Measurements from ENCODE around the gene CKS2. TPM values are rescaled to one million over a fixed set of nuclear protein-coding genes. Genes with fewer than 3 reads are reported as not detected.
A peak's percentile ranks its signal among the peaks of the same experiment; 100 is the strongest.
"Not testable (repeated sequence)": the region's sequence is repeated elsewhere in the genome, so short reads cannot be mapped to it uniquely, and the experiment has no call there.

Gene CKS2
- total RNA-seq, 1 donor from 2014 or later = 10.6 TPM

DNA sequence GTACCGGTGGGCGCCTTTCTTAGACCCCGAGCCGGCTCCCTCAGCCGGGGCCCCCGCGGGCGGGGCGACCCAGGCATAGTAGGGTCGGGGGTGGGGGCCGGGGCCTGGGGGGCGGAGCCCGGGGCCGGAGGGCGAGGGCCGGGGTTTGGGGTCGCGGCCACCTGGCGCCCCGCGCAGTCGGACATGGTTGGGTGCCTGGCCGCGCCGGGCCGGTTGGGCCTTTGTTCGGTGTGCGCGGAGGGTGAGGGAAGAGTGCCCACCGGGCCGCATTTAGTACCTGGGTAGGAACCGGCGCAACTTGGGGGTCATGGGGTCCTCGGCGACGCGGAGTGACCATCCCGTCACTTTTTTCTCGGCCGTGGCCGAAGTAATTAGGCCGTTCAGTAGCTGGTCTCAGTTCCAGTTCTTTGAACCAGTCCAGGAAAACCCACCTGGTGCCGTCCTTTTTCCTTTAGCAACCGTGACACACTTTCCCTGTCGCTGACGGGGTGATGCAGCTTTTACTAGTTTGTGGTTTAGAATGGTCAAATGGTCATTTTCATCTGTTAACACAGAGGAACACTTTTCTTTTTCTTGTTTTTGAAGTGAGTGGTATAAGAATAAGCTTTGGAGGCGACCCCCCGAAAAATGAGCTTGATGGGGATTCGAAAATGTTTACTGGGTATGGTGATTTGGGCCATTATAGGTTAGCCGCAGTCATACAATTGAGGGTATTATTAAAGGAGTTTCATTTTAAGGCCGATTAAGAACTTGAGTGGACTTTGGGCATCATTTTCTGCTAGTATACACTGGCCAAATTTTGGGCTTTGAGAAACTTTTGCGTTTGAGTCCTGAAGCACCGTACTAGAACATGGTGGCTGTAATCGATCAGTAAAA lies 589 bp downstream of the CKS2 start:
- no peak for DNase-seq (ENCODE audit: low spot score)

DNA sequence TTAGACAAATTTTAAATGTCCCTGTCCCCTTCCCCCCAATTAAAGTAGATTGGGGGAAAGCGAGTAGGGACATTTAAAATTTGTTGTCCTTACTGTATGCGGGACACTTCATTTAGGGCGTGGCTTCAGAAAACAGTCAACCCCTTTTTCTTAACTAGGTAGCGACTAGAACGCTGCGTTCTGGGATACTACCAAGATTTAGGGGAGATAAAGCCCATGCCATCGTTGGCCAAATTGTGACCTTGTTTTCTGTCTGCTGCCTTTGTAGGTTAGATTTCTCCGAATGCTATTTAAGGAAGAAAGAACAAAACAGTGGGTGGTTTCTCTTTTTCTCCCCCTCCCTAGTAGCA lies 1.2 kb downstream of the CKS2 start:
- no peak for DNase-seq (ENCODE audit: low spot score)

DNA sequence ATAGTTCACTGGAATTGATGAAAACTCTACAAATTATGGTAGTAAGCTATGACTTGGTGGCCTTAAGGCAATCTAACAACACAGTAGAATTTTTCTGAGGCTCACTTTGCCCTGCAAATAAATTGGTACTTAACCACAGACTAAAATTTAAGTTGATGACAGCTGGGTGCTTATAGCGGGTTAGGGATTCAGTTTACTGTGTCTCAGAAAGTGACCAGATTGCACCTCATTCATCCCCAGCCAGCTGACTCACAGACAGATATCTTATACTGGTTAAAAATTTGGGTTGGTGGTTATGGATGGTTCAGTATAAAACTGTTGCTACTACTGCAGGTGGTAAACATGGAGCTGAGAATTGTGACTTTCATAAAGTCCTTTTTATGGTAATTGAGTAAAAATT lies 2.8 kb downstream of the CKS2 start:
- no peak for DNase-seq (ENCODE audit: low spot score)

DNA sequence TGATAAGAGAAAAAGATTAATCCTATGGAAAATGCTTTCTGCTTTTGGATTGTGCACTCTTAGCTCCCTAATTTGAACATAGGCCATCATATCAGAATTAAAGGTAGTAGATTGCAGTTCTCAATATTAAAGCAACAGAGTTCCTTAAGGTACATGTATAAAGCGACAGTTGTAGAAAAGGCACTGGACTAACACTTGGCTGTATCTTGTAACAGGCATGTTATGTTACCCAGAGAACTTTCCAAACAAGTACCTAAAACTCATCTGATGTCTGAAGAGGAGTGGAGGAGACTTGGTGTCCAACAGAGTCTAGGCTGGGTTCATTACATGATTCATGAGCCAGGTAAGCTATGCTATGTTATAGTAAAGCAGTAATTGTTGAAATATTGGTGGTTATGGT lies 4.0 kb downstream of the CKS2 start:
- DNase-seq (ENCODE audit: low spot score) = no peak

DNA sequence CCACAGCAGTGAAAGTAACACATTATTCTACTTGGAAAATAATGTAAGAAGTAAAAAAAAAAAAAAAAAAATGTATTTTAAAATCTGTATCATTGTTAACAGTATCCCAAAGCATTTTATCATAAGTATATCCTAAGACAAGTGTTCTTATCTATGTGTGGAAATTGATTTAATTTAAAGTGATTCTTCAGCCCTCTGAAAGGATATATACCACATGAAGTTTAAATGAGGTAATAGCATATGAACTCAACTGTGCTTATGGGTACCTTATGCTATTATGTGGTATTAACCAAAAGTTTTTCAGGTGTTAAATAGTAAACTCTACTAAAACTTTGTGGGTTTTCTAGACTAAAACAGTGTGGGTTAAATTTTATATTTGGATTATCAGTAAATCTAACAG lies 4.5 kb downstream of the CKS2 start:
- DNase-seq (ENCODE audit: low spot score) = no peak

DNA sequence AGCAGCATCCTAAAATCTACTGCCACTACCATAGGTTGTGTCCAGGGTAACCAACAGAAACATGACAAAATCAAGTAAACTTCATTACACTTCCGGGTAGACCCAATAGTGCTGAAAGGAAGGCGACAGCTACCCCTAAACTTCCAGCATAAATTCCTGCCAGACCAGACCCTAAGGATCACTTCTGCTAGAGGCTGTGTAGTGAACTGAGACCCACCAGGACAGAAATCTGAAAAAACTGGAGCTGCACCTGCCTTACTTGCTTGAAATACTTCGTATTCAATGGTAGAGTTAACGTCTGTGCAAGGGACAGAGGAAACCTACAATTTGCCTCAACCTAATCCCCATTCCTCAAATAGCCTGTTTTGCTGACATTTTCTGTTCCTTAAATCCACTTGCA lies 6.3 kb downstream of the CKS2 start:
- DNase-seq (ENCODE audit: low spot score) = no peak

DNA sequence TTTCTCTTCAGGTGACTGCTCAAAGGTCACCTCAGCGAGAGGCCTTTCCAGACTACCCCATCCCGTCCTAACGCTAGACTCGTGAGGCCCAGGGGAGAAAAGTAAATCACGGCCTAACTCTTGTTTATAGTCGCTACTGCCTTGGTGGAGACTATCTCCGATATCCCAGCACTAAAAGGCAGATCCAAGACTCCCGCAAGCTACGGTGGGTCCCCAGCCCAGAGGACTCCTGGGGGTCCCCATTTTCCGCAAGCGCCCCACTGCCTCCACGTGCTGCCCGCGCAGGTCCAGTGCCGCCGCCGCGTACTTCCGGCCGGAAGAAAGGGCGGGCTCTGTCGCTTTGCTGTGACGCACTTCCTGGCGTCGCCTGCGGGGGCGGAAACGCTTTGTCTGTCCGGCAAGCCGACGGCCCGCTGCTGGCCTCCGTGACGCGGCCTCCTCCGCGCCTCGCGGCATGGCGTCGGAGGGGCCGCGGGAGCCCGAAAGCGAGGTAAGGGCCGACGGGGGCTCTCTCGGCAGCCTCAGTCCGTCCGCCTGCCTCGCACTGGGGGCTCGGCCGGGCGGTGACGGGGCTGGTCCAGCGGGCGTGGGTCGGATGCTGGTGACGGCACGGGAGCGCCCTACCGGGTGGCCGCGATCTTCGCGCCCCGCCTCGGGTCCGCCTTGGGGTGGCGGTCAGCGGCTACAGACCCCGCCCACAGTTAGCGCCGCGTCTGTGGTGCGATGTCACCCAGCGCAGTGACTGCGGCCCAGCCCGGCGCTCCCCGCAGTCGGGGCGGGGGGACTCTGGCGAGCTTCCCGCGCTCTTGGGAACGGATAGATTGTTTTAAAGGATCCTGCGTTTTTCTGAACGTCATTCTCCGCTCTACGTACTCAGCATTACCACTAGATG lies 7.4 kb downstream of the CKS2 start, which contains the start of gene SECISBP2:
SECISBP2 (plus strand) TSS at position 378 of the 892 bp plus-strand sequence; CDS start at position 455, 77 bp downstream.
- DNase-seq (ENCODE audit: low spot score) = peak; percentile 96

DNA sequence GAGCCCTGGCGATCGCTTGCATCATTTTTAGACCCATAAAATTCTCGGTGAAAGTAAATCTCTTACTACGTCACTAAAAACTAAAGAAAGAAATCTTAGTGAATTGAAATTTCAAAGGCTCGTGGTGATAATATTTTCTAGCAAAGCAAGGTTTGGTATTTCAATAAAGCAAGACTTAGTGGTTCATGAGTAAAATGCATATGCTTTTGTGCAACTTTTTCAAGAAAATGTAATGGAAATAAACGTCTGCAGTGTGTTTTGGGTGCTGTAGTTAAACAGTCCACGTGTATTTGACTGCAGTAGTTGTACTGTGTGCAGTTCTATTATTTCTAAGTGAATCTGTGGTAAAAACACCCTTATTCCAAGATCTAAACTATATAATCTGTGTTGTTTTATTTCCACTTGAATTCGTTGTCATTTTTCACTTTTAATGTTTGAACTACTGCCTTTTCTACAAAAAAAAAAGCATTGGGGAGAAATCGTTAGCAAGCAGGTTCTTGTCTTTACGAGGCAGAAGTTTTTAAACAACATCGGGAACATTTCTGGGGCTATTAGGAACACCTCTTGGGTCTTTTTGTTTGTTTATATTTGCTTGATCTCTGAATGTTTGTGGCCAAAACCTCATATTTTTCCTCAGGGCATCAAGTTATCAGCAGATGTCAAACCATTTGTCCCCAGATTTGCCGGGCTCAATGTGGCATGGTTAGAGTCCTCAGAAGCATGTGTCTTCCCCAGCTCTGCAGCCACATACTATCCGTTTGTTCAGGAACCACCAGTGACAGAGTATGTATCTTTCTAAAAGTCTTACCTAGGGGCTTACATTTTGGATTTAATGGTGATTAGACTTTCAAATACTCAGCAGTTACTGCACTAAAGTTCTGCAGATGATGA lies 8.3 kb downstream of the CKS2 start:
- no peak for DNase-seq (ENCODE audit: low spot score)

DNA sequence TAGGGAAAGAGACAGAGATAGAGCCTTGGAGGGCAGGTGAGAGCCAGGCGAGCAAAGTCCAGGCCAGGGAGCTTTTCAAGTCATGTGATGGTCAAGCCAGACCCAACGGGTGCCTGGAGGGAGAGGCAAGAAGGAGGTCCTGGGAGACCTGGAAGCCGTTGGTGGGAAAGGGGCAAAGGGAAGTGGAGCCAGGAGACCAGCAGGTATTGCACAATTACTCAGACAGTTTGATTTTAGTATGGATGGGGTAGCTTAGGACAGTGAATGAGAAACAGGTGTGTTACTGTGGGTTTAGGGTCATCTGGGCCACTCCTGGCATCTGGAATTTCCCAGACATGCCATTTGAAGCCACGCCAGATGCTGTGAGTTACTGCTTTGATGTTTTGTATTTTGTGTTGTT lies 12.4 kb downstream of the CKS2 start:
- DNase-seq (ENCODE audit: low spot score) = no peak

DNA sequence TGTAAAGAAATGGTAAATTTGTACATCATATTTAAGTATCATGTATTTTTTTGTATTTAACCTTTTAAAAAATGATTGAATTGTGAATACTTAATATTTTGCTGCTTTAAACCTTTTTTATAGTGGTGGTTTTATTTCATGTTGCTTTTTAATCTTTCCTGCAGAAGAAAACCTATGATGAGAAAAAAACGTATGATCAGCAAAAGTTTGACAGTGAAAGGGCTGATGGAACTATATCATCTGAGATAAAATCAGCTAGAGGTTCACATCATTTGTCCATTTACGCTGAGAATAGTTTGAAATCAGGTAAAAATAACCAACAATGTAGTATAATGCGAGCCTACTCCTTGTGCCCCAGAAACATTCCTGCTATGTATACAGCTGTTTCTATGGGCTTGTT lies 14.7 kb downstream of the CKS2 start:
- no peak for DNase-seq (ENCODE audit: low spot score)

DNA sequence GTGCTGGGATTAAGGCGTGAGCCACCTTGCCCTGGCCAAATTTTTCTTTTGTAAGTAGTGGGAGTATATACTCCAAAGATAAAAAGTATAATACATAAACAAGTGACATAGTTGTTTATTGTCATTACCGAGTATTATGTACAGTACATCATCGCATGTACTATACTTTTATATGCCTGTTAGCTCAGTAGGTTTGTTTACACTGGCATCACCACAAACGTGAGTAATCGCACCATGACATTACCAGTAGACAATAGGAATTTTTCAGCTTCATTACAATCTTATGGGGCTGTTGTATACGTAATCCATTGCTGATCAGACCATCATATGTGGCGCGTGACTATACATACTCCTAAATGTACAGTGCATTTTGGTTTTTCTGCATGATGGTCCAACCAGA lies 17.1 kb downstream of the CKS2 start:
- DNase-seq (ENCODE audit: low spot score) = no peak

DNA sequence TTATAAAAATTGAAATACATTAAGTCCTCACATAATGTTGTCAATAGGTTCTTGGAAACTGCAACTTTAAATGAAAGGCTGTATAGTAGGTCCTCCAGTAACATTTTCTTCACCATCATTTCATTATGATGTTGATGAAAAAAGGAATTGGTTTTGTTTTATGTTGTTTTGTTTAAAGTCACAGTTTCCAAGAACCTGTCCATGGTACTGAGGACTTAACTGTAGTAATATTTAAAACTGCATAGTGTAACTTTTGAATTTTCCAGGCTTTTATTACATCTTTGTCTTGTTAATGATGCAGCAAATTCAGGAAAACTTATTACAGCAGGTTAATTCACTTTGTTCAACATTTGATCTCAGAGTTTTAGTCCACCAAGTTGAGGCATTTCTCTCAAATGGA lies 18.9 kb downstream of the CKS2 start:
- no peak for DNase-seq (ENCODE audit: low spot score)

DNA sequence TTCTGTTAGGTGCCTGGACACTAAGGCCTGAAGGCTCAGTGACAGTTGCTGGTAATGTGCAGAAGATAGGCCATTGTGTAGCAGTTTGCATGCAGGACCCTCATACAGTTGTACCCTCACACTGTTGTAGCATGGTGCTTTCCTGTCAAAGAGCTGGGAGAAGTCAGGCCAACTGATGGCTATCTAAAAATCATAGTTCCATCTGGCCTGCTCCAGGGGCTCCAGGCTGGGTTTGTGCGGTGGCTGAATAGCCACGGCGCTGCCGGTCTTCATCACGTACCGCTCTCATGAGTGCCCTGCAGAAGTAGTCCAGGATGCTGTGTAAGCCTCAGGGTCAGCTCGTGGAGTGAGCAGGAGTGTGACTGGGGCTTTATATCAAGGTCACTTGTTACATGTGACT lies 19.5 kb downstream of the CKS2 start:
- DNase-seq (ENCODE audit: low spot score) = no peak

DNA sequence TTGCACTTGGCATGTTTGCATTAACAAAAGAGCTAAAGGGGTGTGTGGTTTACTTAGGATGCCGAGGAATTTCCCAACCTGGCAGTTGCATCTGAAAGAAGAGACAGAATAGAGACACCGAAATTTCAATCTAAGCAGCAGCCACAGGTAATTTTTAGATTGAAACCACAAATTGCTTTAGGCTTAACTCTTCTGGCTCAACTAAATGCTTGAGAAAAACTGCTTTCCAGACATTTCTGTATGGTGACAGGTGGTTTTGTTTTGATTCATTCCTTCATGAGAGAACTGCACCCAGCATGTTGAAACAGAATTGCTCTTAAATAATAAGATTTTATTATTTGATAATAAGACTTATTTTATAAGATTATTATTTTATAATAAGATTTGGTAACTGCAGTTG lies 28.8 kb downstream of the CKS2 start:
- no peak for DNase-seq (ENCODE audit: low spot score)

DNA sequence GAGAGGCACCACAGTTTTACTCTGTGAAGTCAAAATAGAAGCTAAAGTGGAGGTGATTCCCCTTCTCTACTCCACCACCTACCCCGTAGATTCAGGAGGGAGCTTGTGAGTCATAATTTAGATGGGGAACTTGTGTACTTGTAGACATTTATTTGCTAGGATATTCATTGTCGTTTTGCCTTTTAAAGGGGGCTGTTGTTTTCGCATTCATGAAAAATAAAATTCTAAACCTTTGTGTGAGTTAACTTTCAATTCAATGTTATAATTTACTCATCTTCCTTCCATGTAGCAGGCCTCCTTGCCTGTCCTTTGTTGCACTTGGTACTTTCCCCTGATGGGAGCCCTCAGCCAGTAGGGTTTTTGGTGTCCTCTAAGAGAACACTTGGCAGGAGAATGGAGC lies 29.3 kb downstream of the CKS2 start:
- DNase-seq (ENCODE audit: low spot score) = no peak

DNA sequence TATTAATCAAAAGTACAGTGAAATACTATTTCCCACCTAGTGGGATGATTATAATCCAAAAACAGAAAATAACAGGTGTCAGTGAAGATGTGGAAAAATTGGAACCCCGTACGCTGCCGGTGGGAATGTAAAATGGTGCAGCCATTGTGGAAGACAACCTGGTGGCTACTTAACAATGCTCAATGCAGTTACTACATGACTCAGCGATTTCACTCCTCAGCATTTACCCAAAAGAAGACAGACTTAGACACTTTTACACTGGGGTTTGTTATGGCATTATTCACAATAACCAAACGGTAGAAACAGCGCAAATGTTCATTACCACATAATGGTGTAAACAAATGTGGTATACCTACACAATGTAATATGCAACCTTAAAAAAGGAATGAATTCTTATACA lies 31.2 kb downstream of the CKS2 start:
- DNase-seq (ENCODE audit: low spot score) = no peak

DNA sequence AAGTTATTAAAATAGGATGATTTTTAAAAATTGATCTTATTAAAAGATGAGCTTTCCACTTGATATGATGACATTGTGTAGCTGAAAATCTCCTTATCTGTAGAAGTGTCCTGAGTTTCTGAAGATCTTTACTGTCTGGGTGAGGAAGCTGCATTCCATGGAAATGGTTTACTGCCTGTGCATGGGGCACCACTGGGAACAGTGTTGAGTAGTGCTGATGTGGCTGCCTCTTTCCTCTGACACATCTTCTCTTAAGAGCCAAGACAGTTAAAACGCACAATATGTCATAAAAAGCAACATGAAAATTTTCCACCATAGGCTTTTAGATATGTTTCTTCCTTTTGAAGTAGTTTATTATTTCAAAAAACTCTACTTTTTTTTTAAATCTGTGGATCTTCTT lies 32.0 kb downstream of the CKS2 start:
- DNase-seq (ENCODE audit: low spot score) = no peak

DNA sequence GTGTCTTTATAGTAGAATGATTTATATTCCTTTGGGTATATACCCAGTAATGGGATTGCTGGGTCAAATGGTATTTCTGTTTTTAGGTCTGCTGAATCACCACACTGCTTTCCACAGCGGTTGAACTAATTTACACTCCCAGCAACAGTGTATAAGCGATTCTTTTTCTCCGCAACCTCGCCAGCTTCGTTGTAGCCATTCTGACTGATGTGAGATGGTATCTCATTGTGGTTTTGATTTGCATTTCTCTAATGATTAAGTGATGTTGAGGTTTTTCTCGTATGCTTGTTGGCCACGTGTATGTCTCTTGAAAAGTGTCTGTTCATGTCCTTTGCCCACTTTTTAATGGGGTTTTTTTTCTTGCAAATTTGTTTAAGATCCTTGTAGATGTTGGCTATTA lies 32.8 kb downstream of the CKS2 start:
- DNase-seq (ENCODE audit: low spot score) = not testable (repeated sequence)

DNA sequence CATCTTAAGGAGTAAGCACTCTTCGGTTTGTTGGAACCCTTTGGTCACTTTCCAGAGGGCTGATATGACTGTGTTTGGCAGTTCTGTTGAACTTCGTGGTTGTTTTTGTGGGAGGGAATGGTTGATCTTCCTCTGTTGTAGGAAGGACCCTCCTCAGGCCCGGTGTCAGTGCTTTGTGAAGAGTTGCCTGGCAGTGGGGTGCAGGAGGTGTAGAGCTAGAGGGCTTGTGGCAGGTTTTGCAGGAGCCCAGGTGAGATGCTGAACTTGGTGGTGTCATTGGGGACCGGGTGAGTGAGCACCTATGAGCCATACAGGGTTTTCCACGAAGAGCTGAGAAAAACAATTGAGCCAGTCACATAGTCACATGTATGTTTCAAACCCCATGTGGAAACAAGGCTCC lies 34.5 kb downstream of the CKS2 start:
- no peak for DNase-seq (ENCODE audit: low spot score)

DNA sequence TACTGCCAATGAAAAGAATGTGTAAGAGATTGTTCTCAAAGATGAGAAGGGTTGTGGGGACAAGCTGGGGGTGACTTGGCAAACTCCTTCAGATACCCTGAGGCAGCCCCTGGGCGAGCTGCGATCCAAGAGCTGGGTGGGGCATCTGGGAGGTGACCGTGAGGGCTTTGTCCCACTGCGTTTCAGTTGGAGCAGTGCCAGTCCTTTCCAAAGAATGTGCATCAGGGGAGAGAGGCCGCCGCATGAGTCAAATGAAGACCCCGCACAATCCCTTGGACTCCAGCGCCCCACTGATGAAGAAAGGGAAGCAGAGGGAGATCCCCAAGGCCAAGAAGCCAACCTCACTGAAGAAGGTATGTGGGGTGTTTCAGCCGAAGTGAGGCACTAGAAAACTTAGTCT lies 35.7 kb downstream of the CKS2 start:
- DNase-seq (ENCODE audit: low spot score) = no peak

DNA sequence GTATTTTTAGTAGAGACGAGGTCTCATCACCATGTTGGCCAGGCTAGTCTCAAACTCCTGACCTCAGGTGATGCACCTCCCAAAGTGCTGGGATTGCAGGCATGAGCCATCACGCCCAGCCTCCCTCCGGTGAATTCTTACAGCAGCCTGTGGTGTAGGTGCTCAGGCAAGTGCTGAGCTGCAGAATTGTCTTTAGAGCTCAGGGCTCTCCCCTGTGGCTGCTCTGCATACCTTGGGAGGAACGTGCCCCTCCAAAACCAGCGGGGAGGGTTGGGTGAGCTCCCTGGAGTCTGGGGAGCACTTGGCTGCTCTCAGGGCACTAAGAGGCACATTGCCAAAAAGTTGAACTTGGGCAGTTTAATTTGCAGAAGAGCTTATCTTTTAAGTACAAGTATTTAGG lies 36.7 kb downstream of the CKS2 start:
- DNase-seq (ENCODE audit: low spot score) = no peak

DNA sequence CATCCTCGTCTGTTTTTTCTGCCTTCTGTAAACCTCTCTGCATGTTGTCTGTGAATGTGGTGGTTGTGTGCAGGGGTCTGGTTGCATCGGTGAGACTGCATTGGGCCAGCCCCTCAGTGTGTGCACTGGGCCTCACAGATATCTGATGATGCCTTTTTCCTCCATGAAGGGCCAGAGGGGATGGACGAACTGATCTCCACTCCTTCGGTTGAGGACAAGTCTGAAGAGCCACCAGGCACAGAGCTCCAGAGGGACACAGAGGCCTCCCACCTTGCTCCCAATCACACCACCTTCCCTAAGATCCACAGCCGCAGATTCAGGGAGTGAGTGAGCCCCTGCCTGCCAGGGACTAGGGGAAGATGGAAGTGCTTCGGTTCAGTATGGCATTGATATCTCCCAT lies 38.6 kb downstream of the CKS2 start:
- DNase-seq (ENCODE audit: low spot score) = no peak

Measured in mucosa of gallbladder (tissue), 1 donor.